ENCODE measurements around the gene PPDPF. TPM values are rescaled to one million over a fixed set of nuclear protein-coding genes. Genes with fewer than 3 reads are reported as not detected.

The PPDPF gene
- total RNA-seq, 1 donor from 2014 or later, result 355 TPM

DNA sequence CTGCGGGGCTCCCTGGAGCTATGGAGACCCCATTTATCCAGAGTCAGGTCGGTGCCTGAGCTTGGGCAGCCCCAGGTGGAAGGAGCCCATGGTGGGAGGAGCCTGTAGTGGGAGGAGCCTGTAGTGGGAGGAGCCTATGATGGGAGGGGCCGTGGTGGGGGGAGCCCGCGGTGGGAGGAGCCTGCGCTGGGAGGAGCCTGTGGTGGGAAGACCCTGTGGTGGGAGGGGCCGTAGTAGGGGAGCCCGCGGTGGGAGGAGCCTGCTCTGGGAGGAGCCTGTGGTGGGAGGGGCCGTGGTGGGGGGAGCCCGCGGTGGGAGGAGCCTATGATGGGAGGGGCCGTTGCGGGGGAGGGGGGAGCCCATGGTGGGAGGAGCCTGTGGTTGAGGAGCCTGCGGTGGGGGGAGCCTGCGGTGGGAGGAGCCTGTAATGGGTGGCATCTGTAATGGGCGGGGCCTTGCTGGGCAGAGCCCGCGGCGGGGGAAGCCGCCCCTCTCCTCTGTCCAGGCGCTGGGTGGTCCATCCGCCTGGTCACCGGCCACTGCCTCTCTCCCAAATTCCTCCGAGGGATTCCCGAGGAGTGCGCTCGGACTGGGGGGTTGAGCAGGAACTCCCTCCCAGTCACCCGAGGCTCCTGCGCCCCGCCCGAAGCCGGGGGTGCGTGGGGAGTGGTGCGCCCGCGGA, 32.8 kb downstream of the PPDPF start:
- Histone ChIP-seq H3K4me3 (peak overlapping the region; percentile 63), H3K36me3 (peaks cover 1% of the 10 kb centered on the region), H3K4me1 (peaks cover 10% of the 10 kb centered on the region), H3K27me3 (peaks cover 5% of the 10 kb centered on the region), H3K27ac (no peak overlapping the region), H3K9me3 (no peaks in the 10 kb centered on the region)
- intact Hi-C loops (cut with DNase I), result no loop called here
- ATAC-seq, result peak; percentile 92
- TF ChIP-seq, protein P1, sequence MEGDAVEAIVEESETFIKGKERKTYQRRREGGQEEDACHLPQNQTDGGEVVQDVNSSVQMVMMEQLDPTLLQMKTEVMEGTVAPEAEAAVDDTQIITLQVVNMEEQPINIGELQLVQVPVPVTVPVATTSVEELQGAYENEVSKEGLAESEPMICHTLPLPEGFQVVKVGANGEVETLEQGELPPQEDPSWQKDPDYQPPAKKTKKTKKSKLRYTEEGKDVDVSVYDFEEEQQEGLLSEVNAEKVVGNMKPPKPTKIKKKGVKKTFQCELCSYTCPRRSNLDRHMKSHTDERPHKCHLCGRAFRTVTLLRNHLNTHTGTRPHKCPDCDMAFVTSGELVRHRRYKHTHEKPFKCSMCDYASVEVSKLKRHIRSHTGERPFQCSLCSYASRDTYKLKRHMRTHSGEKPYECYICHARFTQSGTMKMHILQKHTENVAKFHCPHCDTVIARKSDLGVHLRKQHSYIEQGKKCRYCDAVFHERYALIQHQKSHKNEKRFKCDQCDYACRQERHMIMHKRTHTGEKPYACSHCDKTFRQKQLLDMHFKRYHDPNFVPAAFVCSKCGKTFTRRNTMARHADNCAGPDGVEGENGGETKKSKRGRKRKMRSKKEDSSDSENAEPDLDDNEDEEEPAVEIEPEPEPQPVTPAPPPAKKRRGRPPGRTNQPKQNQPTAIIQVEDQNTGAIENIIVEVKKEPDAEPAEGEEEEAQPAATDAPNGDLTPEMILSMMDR (IDR thresholded peaks at IDR 0.05), result no peak
- DNase-seq, result peak; percentile 87

DNA sequence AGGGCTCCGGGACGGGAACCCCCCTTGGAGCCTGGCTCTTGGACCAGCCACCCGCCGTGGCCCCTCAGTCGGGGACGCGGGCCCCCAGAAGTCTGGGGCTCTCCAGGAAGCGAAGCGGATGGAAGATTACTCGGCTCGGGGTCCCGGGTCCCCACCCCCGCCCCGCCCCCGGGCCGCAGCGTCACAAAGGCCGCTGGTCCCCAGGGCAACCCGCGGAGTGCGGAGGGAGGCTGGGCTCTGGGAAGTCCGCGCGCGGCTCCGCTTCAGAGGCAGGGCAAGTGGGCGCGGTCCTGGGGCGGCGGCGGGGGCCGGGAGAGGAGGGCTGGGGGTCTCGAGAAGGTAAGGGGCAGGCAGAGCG, 33.3 kb downstream of the PPDPF start, which contains the start of gene FNDC11:
TSS of gene FNDC11 (plus strand) at position 227 of the 358 bp plus-strand sequence. CDS start 1,505 bp downstream, outside the sequence.
- no peaks in the 10 kb centered on the region for H3K27me3 ChIP-seq
- H3K4me3 ChIP-seq, result peak within 1 kb of the TSS; percentile 63
- DNase-seq (peak; percentile 78), ATAC-seq (peak; percentile 14)
- H3K36me3 ChIP-seq, result peaks cover 7% of the 10 kb centered on the region
- H3K27ac ChIP-seq, result no peak within 1 kb of the TSS
- intact Hi-C loops (cut with DNase I), result no loop called here
- no peaks in the 10 kb centered on the region for H3K9me3 ChIP-seq
- TF ChIP-seq, protein P1 (IDR thresholded peaks at IDR 0.05), result no peak
- H3K4me1 ChIP-seq, result peaks cover 10% of the 10 kb centered on the region

DNA sequence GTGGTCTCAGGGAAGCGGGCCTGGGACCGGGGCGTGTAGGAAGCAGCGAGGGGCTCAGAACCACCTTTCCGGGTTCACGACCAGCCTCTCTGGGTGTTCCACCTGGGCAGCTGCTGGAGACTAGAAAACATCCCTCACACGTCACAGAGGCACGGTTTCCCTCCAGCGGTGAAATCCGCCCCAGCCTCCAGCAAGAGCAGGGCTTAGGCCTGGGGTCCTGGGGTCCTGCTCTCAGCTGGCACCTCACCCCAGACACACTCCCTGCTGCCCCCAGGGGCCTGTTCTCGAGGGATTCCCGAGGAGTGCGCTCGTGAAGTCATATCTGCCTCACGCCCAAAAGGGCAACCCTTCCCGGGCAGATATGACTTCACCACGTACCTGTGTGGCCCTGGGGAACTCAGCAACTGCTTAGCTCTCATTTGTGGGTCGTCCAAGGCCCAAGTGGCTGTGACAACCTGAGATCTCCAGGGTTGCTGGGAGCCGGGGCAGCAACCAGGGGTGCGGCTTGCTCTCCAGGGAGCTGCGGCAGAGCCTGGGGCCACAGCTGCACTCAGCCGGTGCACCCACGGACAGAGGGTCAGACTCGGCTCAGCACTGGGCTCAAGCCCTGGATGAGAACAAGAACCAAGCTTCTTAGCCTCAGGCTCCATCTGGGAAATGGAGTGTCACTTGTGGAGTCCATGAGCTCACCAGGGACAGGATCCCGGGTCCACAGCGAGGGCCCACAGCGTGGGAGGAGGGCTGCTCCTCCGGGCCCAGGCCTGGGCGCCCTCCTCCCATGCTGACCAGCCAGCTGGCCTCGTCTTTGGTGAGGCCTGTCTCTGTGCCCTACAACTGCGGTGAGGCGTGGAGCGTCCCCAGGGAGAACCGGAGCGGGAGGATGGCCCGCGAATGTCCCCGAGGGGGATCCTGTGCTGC, 34.1 kb downstream of the PPDPF start:
- intact Hi-C loops (cut with DNase I), result no loop called here
- peaks cover 8% of the 10 kb centered on the region for H3K36me3 ChIP-seq
- no peak overlapping the region for H3K27ac ChIP-seq

DNA sequence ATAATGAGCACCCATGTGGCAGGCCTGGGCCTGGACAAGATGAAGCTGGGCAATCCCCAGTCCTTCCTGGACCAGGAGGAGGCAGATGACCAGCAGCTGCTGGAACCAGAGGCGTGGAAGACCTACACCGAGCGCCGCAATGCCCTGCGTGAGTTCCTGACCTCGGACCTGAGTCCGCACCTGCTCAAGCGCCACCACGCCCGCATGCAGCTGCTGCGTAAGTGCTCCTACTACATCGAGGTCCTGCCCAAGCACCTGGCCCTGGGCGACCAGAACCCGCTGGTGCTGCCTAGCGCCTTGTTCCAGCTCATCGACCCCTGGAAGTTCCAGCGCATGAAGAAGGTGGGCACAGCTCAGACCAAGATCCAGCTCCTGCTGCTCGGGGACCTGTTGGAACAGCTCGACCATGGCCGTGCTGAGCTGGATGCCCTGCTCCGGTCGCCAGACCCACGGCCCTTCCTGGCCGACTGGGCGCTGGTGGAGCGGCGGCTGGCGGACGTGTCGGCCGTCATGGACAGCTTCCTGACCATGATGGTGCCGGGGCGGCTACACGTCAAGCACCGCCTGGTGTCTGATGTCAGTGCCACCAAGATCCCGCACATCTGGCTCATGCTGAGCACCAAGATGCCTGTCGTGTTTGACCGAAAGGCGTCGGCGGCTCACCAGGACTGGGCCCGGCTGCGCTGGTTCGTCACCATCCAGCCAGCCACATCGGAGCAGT, 35.3 kb downstream of the PPDPF start:
- no peaks in the 10 kb centered on the region for H3K27me3 ChIP-seq
- ATAC-seq (no peak), DNase-seq (no peak)
- H3K27ac ChIP-seq, result no peak overlapping the region
- peaks cover 10% of the 10 kb centered on the region for H3K4me1 ChIP-seq
- H3K4me3 ChIP-seq, result no peak overlapping the region
- intact Hi-C loops (cut with DNase I), result no loop called here
- TF ChIP-seq, protein P1 (IDR thresholded peaks at IDR 0.05), result no peak
- H3K9me3 ChIP-seq, result no peaks in the 10 kb centered on the region
- peaks cover 20% of the 10 kb centered on the region for H3K36me3 ChIP-seq

More for the DNA sequence above, 34.1 kb downstream of the PPDPF start:
- no peak for ATAC-seq
- Histone ChIP-seq H3K4me3 (peak overlapping the region; percentile 63), H3K4me1 (peaks cover 10% of the 10 kb centered on the region), H3K9me3 (no peaks in the 10 kb centered on the region), H3K27me3 (no peaks in the 10 kb centered on the region)
- DNase-seq, result no peak
- TF ChIP-seq, protein P1 (IDR thresholded peaks at IDR 0.05), result no peak

DNA sequence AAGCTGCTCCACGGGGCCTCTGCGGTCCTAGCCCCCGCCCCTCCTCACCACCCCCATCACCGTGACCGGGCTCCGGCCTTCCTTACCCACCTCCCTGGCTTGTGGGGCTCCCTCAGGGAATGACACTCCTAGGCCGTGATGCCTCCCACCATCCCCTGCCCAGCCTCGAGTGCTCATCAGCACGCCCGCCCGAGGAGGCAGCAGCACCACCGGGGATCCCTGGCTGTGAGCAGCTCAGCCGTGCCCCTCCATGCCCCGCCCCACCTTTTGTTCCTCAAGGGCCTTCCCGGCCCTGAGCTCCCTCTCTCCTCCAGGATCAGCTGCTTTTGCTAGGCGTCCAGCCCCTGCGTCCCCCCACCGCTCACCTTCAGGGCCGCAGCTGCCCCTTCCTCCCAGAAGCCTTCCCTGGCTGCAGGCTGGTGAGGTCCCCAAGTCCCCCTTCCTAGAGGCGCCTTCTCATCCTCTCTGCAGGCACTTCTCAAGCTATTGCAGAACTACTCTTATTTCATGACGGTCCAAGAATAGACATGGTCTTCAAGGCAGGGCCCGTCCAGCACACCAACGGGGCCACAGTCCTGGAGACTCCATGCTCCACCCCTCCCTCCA, 36.4 kb downstream of the PPDPF start:
- H3K9me3 ChIP-seq, result no peaks in the 10 kb centered on the region
- peaks cover 10% of the 10 kb centered on the region for H3K4me1 ChIP-seq
- H3K27me3 ChIP-seq, result no peaks in the 10 kb centered on the region
- no peak overlapping the region for H3K27ac ChIP-seq
- no peak overlapping the region for H3K4me3 ChIP-seq
- H3K36me3 ChIP-seq, result peaks cover 31% of the 10 kb centered on the region
- TF ChIP-seq, protein P1 (IDR thresholded peaks at IDR 0.05), result no peak
- DNase-seq (no peak), ATAC-seq (no peak)
- intact Hi-C loops (cut with DNase I), result no loop called here
